ENCODE results near the gene KIF26B. TPM values are rescaled to one million over a fixed set of nuclear protein-coding genes. Genes with fewer than 3 reads are reported as not detected.

Gene KIF26B
- total and polyA plus RNA-seq, 10 of the 15 experiments (the other 5 are each of a cell fraction or from before 2014, with no cell fraction given) = 0.35 to 11.6 (median 2.2) TPM

DNA sequence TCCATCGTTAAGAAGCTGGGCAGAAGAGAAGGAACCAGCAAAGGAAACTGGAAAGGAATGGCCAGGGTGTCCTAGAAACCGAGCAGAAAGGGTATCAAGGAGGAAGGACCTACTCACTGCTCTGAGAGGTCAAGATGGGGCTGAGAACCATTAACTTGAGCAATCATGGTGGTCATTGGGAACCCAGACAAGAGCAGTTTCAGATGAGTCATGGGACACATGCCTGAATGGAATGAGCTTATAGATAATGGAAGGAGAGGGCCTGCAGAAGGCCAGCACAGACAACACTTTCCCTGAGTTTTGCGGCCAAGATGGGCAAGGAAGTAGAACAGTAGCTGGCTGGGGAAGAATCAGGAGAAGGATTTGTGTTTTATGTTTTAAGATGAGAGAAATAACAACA is 383.2 kb downstream of the KIF26B start (continued):
- TF ChIP-seq, protein P1, sequence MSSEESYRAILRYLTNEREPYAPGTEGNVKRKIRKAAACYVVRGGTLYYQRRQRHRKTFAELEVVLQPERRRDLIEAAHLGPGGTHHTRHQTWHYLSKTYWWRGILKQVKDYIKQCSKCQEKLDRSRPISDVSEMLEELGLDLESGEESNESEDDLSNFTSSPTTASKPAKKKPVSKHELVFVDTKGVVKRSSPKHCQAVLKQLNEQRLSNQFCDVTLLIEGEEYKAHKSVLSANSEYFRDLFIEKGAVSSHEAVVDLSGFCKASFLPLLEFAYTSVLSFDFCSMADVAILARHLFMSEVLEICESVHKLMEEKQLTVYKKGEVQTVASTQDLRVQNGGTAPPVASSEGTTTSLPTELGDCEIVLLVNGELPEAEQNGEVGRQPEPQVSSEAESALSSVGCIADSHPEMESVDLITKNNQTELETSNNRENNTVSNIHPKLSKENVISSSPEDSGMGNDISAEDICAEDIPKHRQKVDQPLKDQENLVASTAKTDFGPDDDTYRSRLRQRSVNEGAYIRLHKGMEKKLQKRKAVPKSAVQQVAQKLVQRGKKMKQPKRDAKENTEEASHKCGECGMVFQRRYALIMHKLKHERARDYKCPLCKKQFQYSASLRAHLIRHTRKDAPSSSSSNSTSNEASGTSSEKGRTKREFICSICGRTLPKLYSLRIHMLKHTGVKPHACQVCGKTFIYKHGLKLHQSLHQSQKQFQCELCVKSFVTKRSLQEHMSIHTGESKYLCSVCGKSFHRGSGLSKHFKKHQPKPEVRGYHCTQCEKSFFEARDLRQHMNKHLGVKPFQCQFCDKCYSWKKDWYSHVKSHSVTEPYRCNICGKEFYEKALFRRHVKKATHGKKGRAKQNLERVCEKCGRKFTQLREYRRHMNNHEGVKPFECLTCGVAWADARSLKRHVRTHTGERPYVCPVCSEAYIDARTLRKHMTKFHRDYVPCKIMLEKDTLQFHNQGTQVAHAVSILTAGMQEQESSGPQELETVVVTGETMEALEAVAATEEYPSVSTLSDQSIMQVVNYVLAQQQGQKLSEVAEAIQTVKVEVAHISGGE (CRISPR knock-in tag; IDR thresholded peaks at IDR 0.05) = no peak

DNA sequence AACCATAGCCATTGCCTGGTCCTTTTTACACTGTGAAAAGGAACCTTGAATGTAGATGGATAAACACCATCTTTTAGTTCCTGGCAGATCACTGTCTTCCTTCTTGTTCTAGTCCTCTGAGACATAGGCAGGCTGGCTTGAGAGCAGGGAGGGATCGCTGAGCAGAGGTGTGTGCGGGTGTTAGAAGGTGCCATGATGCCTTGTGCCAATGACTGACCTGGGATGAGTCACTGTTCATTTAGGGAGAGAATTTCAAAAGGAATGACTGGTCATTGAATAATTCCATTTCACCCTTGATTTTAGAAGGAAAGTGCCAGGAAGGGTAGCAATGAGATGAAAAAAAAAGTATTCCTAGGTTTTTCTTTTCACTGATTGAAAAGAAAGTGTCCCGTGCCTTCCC is 383.9 kb downstream of the KIF26B start:
- in situ Hi-C loops (cut with MboI) = no loop called here
- POLR2A ChIA-PET = no interaction called here
- no peak for FAIRE-seq

More for the DNA sequence above, 383.9 kb downstream of the KIF26B start:
- no peak for ATAC-seq
- Histone ChIP-seq H3K36me3 (ENCODE audit: control insufficient read depth in 2 of 2, insufficient read depth in 2 of 2, low read length in 1 of 2) (no peaks in the 10 kb centered on the region), H3K4me3 (no peak overlapping the region), H3K9ac (ENCODE audit: control insufficient read depth, insufficient read depth, low read length) (no peak overlapping the region), H3K79me2 (ENCODE audit: control insufficient read depth, insufficient read depth, low read length) (no peaks in the 10 kb centered on the region), H2AFZ (ENCODE audit: control insufficient read depth, low read depth, low read length) (no peak overlapping the region), H3K4me2 (ENCODE audit: control insufficient read depth, insufficient read depth) (no peak overlapping the region), H3K27ac (ENCODE audit: control insufficient read depth, insufficient read depth) (no peak overlapping the region), H4K20me1 (ENCODE audit: control insufficient read depth, insufficient read depth) (no peaks in the 10 kb centered on the region), H3K4me1 (ENCODE audit: control insufficient read depth, insufficient read depth, low read length) (no peaks in the 10 kb centered on the region), H3K9me3 (replicated peaks; ENCODE audit: control insufficient read depth, insufficient read depth, low read length) (no peaks in the 10 kb centered on the region), H3K27me3 (replicated peaks in 1 of 2; ENCODE audit: control insufficient read depth in 2 of 2, insufficient read depth in 2 of 2, low read length in 1 of 2) (no peaks in the 10 kb centered on the region; a peak in 1 of 4 replicates)
- intact Hi-C loops (cut with micrococcal nuclease; ENCODE audit: unreplicated experiment) = no loop called here
- BruUV-seq (replicated peaks) = no TSS peak
- SMC1A ChIA-PET (ENCODE audit: uncharacterized antibody, unreplicated experiment) = no interaction called here
- RAD21 ChIA-PET (ENCODE audit: unreplicated experiment) = no interaction called here
- no peak for DNase-seq (ENCODE audit: low read depth, low spot score)
- TF ChIP-seq CBX3 (IDR thresholded peaks at IDR 0.05; ENCODE audit: borderline replicate concordance, low read depth) (no peak), FOS (IDR thresholded peaks at IDR 0.05; ENCODE audit: borderline replicate concordance, extremely low read depth, insufficient read length) (no peak), PAX5 (IDR thresholded peaks at IDR 0.05; ENCODE audit: borderline replicate concordance, low read depth, low read length) (no peak), IKZF2 (IDR thresholded peaks at IDR 0.05) (no peak), NFYB (IDR thresholded peaks at IDR 0.05; ENCODE audit: insufficient read depth, low read depth, low read length) (no peak), SMARCA5 (IDR thresholded peaks at IDR 0.05) (no peak), YBX1 (IDR thresholded peaks at IDR 0.05) (no peak), POU2F2 (IDR thresholded peaks at IDR 0.05; ENCODE audit: borderline replicate concordance, low read depth, low read length) (no peak), EP300 (IDR thresholded peaks at IDR 0.05; ENCODE audit: borderline replicate concordance in 1 of 2, control insufficient read depth in 1 of 2, low read depth in 2 of 2, low read length in 2 of 2) (no peak), KDM1A (IDR thresholded peaks at IDR 0.05; ENCODE audit: borderline replicate concordance) (no peak)
- TF ChIP-seq, protein P2, sequence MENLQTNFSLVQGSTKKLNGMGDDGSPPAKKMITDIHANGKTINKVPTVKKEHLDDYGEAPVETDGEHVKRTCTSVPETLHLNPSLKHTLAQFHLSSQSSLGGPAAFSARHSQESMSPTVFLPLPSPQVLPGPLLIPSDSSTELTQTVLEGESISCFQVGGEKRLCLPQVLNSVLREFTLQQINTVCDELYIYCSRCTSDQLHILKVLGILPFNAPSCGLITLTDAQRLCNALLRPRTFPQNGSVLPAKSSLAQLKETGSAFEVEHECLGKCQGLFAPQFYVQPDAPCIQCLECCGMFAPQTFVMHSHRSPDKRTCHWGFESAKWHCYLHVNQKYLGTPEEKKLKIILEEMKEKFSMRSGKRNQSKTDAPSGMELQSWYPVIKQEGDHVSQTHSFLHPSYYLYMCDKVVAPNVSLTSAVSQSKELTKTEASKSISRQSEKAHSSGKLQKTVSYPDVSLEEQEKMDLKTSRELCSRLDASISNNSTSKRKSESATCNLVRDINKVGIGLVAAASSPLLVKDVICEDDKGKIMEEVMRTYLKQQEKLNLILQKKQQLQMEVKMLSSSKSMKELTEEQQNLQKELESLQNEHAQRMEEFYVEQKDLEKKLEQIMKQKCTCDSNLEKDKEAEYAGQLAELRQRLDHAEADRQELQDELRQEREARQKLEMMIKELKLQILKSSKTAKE (IDR thresholded peaks at IDR 0.05; ENCODE audit: low read depth, poor library complexity, severe bottlenecking) = no peak
- 46% methylated on average over 3 of the region's 3 CpGs for WGBS (ENCODE audit: insufficient coverage, insufficient replicate concordance, low lambda C conversion rate, missing lambda C conversion rate)
- CTCF ChIA-PET = no interaction called here
